Bladder microvascular endothelial cell (primary cell): ENCODE results near the gene BDKRB2. TPM values are rescaled to one million over a fixed set of nuclear protein-coding genes. Genes with fewer than 3 reads are reported as not detected.

ENCODE experiments used
- total RNA-seq: library from RNA; depleted of rRNA; stranded (reverse); fragments of >200 nt; gene quantifications from 2 replicates; pipeline ENCODE4 v1.2.3, GENCODE V29; 2014

Gene BDKRB2
- total RNA-seq, result 1.6 and 2.5 TPM in 2 replicates

GRCh38 chr14:96204151-96205058, at the start of gene BDKRB2:
Gene BDKRB2 (plus strand): TSS chr14:96204839. CDS start chr14:96237108, 32,269 bp downstream.

GRCh38 chr14:96255501-96256366, 51.1 kb downstream of the BDKRB2 start, which contains the start of gene BDKRB1:
Gene BDKRB1 (plus strand): TSS chr14:96256210. CDS start chr14:96263683, 7,473 bp downstream.

Other genes with a start within 250 kb of the BDKRB2 start
- 3.2 and 4.5 TPM in 2 replicates for gene C14orf132, start 165.5 kb upstream of the BDKRB2 start, total RNA-seq
- gene BDKRB1, start 51.4 kb downstream of the BDKRB2 start, total RNA-seq, result not detected in 2 replicates
- gene ATG2B, start 158.5 kb downstream of the BDKRB2 start, total RNA-seq, result 12.8 and 39.8 TPM in 2 replicates
- gene GSKIP, start 158.7 kb downstream of the BDKRB2 start, total RNA-seq, result 23.3 and 53.6 TPM in 2 replicates
- 0.49 and 0.57 TPM in 2 replicates for gene AK7, start 187.3 kb downstream of the BDKRB2 start, total RNA-seq